GM18861 (cell line): Measurements from ENCODE around the gene LBX2.

Experiments used
- ATAC-seq: cut with Tn5 transposase; IDR thresholded peaks from one replicate; pipeline ENCODE4 v1.9.1; 2021; ENCODE audit not compliant: unreplicated experiment

Gene LBX2

DNA sequence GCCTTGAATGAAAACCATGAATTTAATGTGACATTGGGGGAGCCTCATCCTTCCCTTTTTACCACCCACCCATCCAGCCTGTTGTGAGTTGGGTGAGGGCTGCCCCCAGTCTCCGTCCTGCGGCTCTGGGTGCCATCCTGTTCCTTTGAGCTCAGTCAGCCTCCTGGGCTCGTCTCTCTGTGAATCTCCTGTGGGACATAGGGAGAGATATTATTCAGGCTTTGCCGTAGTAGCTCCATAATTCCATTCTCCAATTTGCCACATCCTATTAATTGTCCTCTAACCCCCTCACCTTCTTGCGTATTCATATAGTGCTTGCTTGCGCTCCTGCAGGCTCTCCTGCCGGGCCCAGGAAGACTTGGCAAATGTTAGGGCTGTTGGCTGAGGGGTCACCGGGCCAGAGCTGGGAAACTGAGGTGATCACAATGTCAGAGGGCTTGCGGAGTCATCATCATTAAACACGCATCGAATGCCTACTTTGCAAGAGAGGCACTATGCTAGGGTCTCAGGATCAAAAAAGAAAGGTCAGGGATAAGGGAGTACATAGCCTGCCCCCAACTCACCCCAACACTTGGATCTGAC lies 27.3 kb upstream of the LBX2 start:
- ATAC-seq = no peak

GRCh38 chr2:74525717-74526648 lies 26.6 kb upstream of the LBX2 start, which contains the start of gene DQX1:
DQX1 (minus strand) TSS chr2:74526231; CDS start chr2:74525729, 502 bp downstream.
- no peak for ATAC-seq

DNA sequence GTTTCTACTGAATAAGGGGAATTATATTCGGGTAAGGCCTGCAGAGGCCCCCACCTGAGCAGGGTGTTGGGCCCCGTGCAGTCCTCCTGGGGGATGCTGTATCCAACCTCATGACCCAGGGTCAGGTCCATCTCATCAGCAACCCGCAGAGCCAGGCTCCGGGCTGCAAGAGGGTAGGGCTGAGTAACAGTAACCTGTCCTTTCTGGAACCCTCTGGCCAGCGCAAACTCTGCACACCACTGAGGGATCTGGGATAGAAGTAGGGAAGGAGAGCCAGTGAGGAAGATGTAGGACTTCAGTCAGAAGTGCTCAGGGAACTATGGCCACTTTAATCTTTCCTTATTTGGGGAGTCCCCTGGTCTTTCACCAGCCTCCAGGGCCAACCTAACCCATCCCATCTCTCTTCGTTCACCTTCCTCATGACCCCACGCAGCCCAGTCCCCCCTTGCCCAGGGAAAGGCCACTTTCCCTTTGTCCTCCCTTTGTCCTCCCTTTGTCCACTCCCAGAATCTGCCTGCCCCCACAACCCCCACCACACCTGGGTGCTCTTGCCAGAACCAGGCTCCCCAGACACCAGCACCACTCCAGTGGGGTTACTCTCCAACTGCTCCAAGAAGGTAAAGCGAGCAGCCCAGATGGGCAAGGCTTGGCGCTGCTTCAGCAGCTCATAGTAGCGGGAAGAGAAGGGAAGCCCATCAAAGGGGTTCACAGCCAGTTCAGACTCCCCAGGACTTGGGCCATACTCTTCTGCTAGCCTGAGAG lies 25.7 kb upstream of the LBX2 start:
- no peak for ATAC-seq

DNA sequence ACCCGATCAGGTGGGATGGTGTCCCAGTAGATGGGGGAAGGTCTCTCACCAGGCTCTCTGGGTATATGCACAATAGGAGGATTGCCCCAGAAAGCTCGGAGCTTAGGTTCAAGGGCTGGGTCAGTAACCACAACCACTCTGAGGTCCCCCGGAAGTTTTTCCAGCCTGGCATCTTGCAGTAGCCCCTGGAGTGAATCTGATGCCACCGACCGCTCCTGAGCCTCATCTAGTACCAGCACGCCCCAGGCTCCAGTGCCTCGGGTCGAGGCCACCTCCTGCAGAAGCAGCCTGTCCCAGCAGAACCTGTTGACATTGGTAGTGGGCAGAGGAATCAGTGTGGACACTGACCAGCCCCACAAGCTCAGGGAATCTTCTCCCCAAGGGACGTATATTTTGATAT lies 24.6 kb upstream of the LBX2 start:
- ATAC-seq = no peak

DNA sequence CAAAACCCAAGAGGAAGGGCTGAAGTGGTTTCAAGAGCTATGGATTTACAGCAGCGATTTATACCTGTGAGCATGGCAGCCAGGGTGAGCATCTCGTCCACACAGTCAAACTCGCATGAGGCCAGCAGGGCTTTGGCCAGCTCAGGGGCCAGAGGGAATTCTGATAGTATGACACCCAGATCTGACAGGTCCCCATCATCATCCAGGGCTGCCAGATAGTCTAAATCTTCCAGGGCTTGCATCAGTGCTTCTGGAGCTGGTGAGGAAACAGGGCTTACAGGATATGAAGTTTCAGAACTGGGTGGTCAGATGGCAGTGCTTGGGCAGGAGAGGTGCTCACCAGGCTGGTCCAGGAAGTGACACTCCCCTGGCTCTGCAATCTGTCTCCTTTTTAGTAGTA lies 23.1 kb upstream of the LBX2 start:
- no peak for ATAC-seq

DNA sequence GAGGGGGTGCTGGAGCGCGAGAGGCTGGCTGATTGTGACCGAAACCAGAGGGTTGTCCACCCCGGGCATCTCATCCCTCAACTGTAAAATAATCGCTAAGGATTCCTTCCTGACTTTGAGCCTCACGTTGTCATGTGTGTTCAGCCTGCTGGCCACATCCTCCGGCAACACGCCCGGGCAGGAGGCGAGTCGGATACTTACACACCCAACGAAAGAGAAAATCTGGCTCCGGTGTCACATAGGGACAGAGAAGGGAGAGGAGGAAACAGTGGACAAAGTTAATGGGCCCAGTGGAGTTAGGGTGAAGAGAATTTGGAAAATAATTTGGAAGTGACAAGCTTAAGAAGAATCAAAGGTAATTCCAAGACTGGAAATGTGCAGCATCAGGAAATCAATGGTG lies 17.2 kb upstream of the LBX2 start:
- no peak for ATAC-seq

- ATAC-seq = no peak
Observed at GRCh38 chr2:74515981-74516633, 16.7 kb upstream of the LBX2 start.

DNA sequence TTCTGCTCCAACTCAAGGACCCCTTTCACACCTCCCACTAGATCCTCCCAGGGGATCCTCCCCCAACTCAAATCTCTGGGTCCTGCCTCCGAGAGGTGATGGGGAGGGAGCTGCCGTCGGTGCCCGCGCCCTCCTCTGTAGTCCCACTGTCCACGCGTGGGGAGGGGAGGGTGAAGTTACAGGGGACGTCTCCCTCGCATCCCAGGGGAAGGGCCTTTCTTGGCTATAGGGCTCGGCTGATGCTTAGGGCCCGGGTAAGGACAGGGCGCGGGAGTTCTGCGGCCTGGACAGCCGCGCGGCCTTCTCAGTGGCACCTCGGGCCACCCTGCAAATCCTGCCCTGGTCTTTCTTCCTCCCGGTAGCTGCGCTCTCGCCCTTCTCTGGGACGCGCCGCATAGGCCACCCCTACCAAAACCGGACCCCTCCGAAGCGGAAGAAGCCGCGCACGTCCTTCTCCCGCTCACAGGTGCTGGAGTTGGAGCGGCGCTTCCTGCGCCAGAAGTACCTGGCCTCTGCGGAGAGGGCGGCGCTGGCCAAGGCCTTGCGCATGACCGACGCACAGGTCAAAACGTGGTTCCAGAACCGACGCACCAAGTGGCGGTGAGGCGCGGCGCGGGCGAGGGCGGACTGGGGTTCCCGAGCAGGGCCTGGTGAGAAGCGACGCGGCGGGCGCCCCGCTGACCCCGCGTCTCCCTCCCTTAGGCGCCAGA lies 16.0 kb upstream of the LBX2 start:
- ATAC-seq = no peak

DNA sequence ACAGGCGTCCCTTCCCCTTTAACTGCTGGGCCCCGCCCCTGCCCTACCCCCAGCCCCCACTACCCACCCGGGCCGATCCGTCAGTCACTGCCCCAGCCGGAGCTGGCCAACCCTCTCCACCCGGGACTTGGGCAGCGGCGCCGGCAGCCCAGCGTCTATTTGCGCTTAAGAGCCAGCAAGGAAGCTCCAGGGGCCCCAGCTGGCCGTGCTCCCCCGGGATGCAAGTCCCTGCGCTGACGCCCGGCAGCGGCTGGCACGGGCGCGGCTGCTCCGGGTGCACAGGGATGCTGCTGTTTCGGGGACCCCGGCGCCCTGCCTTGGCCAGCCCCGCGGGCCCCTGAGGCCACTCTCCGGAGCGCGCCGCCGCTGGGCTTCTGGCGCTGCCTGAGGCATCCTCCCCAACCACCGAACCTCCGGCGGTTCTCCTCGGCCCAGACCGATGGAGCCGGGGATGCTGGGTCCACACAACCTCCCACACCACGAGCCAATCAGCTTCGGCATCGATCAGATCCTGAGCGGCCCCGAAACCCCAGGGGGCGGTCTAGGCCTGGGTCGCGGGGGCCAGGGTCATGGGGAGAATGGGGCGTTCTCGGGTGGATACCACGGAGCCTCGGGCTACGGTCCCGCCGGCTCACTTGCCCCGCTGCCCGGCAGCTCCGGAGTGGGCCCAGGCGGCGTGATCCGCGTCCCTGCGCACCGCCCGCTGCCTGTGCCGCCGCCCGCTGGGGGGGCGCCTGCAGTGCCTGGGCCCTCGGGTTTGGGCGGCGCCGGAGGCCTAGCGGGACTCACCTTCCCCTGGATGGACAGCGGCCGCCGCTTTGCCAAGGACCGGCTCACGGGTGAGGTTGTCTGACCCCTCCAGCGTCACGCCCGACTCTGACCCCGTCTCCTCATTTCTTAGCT lies 15.2 kb upstream of the LBX2 start, which contains the start of gene TLX2:
TSS of gene TLX2 (plus strand) at position 83 of the 903 bp plus-strand sequence. CDS start at position 440, 357 bp downstream.
- no peak for ATAC-seq

GRCh38 chr2:74513605-74514367 lies 14.4 kb upstream of the LBX2 start:
- ATAC-seq = no peak

GRCh38 chr2:74512744-74513604 lies 13.6 kb upstream of the LBX2 start:
- no peak for ATAC-seq

- ATAC-seq = no peak
Observed at GRCh38 chr2:74511104-74511989, 11.9 kb upstream of the LBX2 start.

DNA sequence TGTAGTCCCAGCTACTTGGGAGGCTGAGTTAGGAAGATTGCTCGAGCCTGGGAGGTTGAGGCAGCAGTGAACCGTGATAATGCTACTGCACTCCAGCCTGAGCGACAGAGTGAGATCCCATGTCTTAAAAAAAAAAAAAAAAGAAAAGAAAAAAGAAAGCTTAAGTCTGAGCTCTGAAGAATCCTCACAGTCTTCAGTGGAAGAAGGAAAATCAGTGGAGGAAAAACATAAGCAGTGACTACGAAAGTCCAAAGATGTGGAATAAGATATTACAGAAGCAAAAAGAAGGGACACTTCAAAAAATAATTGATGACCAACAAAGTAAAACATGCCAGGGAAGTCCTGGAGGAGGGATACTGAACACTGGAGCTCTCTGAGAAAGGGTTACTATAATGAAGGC lies 10.9 kb upstream of the LBX2 start:
- ATAC-seq = no peak

DNA sequence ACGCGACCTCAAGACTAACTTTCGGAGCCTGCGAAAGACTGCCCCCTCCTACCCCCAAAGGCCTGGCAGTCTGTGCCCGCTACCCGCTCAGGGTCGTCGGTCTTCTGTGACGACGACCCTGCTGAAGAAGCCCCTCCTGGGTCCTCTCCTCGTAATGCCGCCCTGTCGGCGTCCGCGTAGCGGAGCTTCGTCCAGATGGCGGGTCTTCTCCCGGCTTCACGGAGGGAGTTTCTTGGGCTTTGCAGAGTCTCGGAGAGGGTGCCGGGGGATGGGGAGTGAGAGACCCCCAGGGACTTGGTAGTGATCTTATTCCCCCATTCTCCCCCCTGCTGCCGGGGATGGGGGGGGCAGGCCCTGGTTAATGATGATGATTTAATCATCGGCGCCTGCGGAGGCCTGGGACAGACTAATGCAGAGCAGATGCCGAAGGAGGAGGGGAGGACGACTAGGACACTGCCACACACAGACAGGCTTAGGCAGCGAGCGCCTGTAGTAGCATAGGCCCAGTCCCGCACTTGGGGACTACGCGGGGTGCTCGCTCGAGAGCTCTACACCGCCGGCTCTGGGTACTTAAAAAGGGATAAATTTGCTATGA lies 8.6 kb upstream of the LBX2 start:
- peak; percentile 3 for ATAC-seq

- peak; percentile 80 for ATAC-seq
Observed at GRCh38 chr2:74507145-74507925, 7.9 kb upstream of the LBX2 start, which contains the start of gene PCGF1. PCGF1 (minus strand) TSS chr2:74507695; CDS start chr2:74507668, 27 bp downstream.
